Ovary (tissue), 9 donors: Measurements from ENCODE around the gene MEGF8. TPM values are rescaled to one million over a fixed set of nuclear protein-coding genes. Genes with fewer than 3 reads are reported as not detected.

ENCODE experiments used
- DNase-seq, 5 donors: peaks; one replicate each; pipeline ENCODE4 v3.0.0-alpha.2; 2019 to 2020
- H3K27ac ChIP-seq, 2 donors: fragments of 200-600 bp; one replicate each; pipeline versions ENCODE4 v1.5.1 to v1.8.0; 2019 to 2022
- H3K27me3 ChIP-seq: fragments of 200-600 bp; one replicate; pipeline ENCODE4 v1.8.0; 2022
- H3K36me3 ChIP-seq: fragments of 200-600 bp; sonication (generic); one replicate; pipeline ENCODE4 v1.5.1; 2019
- H3K4me1 ChIP-seq: one replicate; pipeline ENCODE4 v1.8.1; 2013; ENCODE audit warnings: mild to moderate bottlenecking, moderate library complexity; ENCODE audit not compliant: insufficient read depth
- H3K4me3 ChIP-seq: fragments of 200-600 bp; sonication (generic); one replicate; pipeline ENCODE4 v1.5.1; 2017
- H3K9me3 ChIP-seq, 2 donors: fragments of 200-600 bp in 1 of 2; sonication (generic) in 1 of 2; one replicate each; pipeline versions ENCODE4 v1.5.1 to v1.8.1; 2013 to 2019; ENCODE audit warnings: mild to moderate bottlenecking in 1 of 2, moderate library complexity in 1 of 2
- CTCF ChIP-seq, 3 donors: fragments of 450-650 bp in 2 of 3; fragments of 200-600 bp in 1 of 3; IDR thresholded peaks; one replicate each; pipeline versions ENCODE4 v1.5.1 to v1.8.0; 2016 to 2022; ENCODE audit warnings: antibody characterized with exemption in 3 of 3, mild to moderate bottlenecking in 1 of 3
- EP300 ChIP-seq: sonication (generic); formaldehyde crosslinking; IDR thresholded peaks from one replicate; pipeline ENCODE4 v1.6.1; 2017; ENCODE audit warnings: antibody characterized with exemption
- POLR2A ChIP-seq: fragments of 450-650 bp; IDR thresholded peaks from one replicate; pipeline ENCODE4 v1.6.1; 2017; ENCODE audit warnings: antibody characterized with exemption, mild to moderate bottlenecking, moderate library complexity
- WGBS, 3 donors: extraction: QIAGEN DNeasy Blood & Tissue Kit in 1 of 3; methylation state at CpG; one replicate each; pipeline versions ENCODE4 v1.1.5 to v1.1.7; 2013 to 2017; 5-methylcytosine and 5-hydroxymethylcytosine counted together
- intact Hi-C, 4 donors: fragments of 100-400 bp; cut with DNase I; formaldehyde crosslinking; loops; one replicate each; pipeline versions ENCODE4 v1.11.0 to v1.15.1; 2022 to 2023
- polyA plus RNA-seq, 2 donors: library from polyadenylated mRNA; stranded (reverse); fragments of 200-250 nt in 1 of 2; fragments of 350-450 nt in 1 of 2; fragmentation: Illumina TruSeq in 1 of 2; extraction: RNeasy Lipid Tissue Mini Kit (QIAGEN cat#74804) in 1 of 2; gene quantifications; one replicate each; pipeline ENCODE4 v1.2.3, GENCODE V29; 2013 to 2014
- total RNA-seq, 7 donors: library from RNA; depleted of rRNA in 2 of 7; stranded (reverse); fragments of >200 nt in 2 of 7; fragmentation: NEBNext Ultra II Directional in 3 of 7; extraction: Animal tissue kit (Norgen Biotek cat#: 25700) in 3 of 7; gene quantifications; one replicate each; pipeline versions ENCODE4 v1.1.0 to v1.2.4, GENCODE V29; 2016 to 2023
- donor health status: DM: no; HTN: no; CAD: no; lungs with moderate emphysema.
- donor health status: DM: no; HTN: no; CAD: no.
- donor health status: Bipolar disorder and iron deficiency.
- donor health status: DM: yes; HTN: yes; CAD: no.
- donor health status: DM: no; HTN: no; CAD: no.
- donor health status: DM: yes; HTN: yes; CAD: no.

The MEGF8 gene
- total and polyA plus RNA-seq, 9 donors: 11.0 to 31.6 (median 23.3) TPM

DNA sequence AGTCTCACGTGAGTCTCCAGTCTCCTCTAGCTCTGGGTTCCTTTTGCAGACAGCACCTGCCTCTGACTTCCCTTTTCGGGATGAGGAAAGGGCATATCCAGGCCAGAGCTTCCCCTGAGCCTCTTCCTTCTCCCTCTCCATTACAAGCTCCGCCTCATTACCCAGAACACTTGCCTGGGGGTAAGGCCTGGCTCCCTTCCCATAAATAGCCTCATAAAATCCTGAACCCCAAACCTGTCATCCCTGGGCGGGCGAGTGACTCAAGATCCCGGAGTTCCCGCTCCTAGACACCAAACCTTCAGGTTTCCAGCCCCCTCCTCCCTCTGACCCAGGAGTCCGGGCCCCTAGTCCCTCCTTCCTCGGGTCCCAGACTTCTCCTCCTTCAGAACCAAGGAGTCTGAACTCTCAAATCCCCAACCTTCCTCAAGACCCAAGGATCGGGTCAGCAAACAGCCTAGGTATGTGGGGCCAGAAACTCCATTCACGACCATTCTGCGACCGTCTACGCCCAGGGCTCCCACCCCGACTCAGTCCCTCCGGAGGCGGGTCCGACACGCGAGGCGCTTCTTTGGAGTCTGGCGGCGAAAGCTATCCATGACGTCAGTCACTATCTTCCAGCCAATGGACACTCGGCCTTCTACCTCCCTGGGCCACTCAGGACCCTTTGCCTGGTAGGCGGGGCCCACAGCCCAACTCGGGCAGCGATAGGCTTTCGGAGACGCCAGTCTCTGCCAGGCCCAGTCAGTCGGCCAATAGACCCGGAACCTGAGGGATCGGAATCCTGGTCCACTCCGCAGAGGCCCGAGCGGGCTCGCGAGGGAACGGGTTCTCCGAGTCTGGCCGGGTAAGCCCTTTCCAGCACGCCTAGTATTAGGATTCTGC is 71.2 kb downstream of the MEGF8 start:
- 4 to 6% (median 5%) methylated on average over 42 of the region's 42 CpGs for WGBS, 3 donors
- no peaks in the 10 kb centered on the region for H3K36me3 ChIP-seq
- peak overlapping the region; percentile 41 for H3K4me3 ChIP-seq
- peak; percentile 96 to 100 (median 99) for DNase-seq
- peak overlapping the region in 1 of 2 donors; percentile 58 for H3K27ac ChIP-seq
- H3K27me3 ChIP-seq: no peaks in the 10 kb centered on the region
- TF ChIP-seq CTCF (IDR thresholded peaks at IDR 0.05): no peak
- peak; percentile 54 for TF ChIP-seq POLR2A
- no peaks in the 10 kb centered on the region for H3K9me3 ChIP-seq
- peaks cover 9% of the 10 kb centered on the region for H3K4me1 ChIP-seq
- intact Hi-C loops: loop anchor here in 1 of 4 donors (10.0 kb wide), 1 partner anchor 152 kb away; the partner anchor contains the start of gene GSK3A

- Histone ChIP-seq H3K4me1 (peaks cover 9% of the 10 kb centered on the region), H3K4me3 (peak overlapping the region; percentile 41), H3K27ac (no peak overlapping the region), H3K9me3 (no peaks in the 10 kb centered on the region), H3K27me3 (no peaks in the 10 kb centered on the region), H3K36me3 (no peaks in the 10 kb centered on the region)
- intact Hi-C loops: loop anchor here in 1 of 4 donors (10.0 kb wide), 1 partner anchor 153 kb away; the partner anchor contains the start of gene GSK3A
- TF ChIP-seq EP300: no peak
- no peak for TF ChIP-seq POLR2A
- TF ChIP-seq CTCF (IDR thresholded peaks at IDR 0.05): no peak
- peak in 1 of 5 donors; percentile 41 for DNase-seq
- 20 to 23% (median 20%) methylated on average over 25 of the region's 25 CpGs for WGBS, 3 donors
These were observed 72.1 kb downstream of the MEGF8 start for GRCh38 chr19:42397263-42398166.

GRCh38 chr19:42400404-42400803 is 75.0 kb downstream of the MEGF8 start:
- no peak for TF ChIP-seq EP300
- no peak for TF ChIP-seq POLR2A
- TF ChIP-seq CTCF (IDR thresholded peaks at IDR 0.05): no peak
- Histone ChIP-seq H3K27ac (no peak overlapping the region), H3K36me3 (no peaks in the 10 kb centered on the region), H3K4me1 (peaks cover 9% of the 10 kb centered on the region), H3K27me3 (no peaks in the 10 kb centered on the region), H3K4me3 (no peak overlapping the region), H3K9me3 (no peaks in the 10 kb centered on the region)
- no peak for DNase-seq
- intact Hi-C loops: no loop called here
- WGBS, 3 donors: 89 to 100% (median 89%) methylated on average over 1 of the region's 1 CpG
